WTC11 (cell line): ENCODE measurements around the gene OSR1.

Experiments
- ATF1 ChIP-seq: sonication (generic); formaldehyde crosslinking; IDR thresholded peaks from 2 replicates; pipeline ENCODE4 v1.8.1; 2023; ENCODE audit warnings: mild to moderate bottlenecking, moderate library complexity, missing genetic modification reagents
- ATF2 ChIP-seq: sonication (generic); formaldehyde crosslinking; IDR thresholded peaks from 2 replicates; pipeline ENCODE4 v1.8.1; 2022; ENCODE audit warnings: low read depth, missing genetic modification reagents, borderline replicate concordance
- ATF6 ChIP-seq: sonication (generic); formaldehyde crosslinking; IDR thresholded peaks from 2 replicates; pipeline ENCODE4 v1.8.1; 2023; ENCODE audit warnings: mild to moderate bottlenecking, missing genetic modification reagents
- CREB1 ChIP-seq: sonication (generic); formaldehyde crosslinking; IDR thresholded peaks from 2 replicates; pipeline ENCODE4 v1.8.0; 2023; ENCODE audit warnings: mild to moderate bottlenecking, missing genetic modification reagents
- CTCF ChIP-seq: fragments of 200-600 bp; IDR thresholded peaks from 2 replicates; pipeline ENCODE4 v1.8.0; 2022; ENCODE audit warnings: antibody characterized with exemption
- FOXK1 ChIP-seq: sonication (generic); formaldehyde crosslinking; IDR thresholded peaks from 2 replicates; pipeline ENCODE4 v1.8.0; 2022; ENCODE audit warnings: mild to moderate bottlenecking, moderate library complexity, missing genetic modification reagents
- GABPB1 ChIP-seq: sonication (generic); formaldehyde crosslinking; IDR thresholded peaks from 2 replicates; pipeline ENCODE4 v1.8.1; 2023; ENCODE audit warnings: mild to moderate bottlenecking, missing genetic modification reagents
- IRF2 ChIP-seq: sonication (generic); formaldehyde crosslinking; IDR thresholded peaks from 2 replicates; pipeline ENCODE4 v1.8.0; 2022; ENCODE audit warnings: low read depth, missing genetic modification reagents, borderline replicate concordance
- NR2C2 ChIP-seq: sonication (generic); formaldehyde crosslinking; IDR thresholded peaks from 2 replicates; pipeline ENCODE4 v1.8.0; 2022; ENCODE audit warnings: mild to moderate bottlenecking, missing genetic modification reagents
- STAT6 ChIP-seq: sonication (generic); formaldehyde crosslinking; conservative IDR thresholded peaks from 2 replicates; pipeline ENCODE4 v1.8.1; 2023; ENCODE audit warnings: mild to moderate bottlenecking, low read depth, missing genetic modification reagents, moderate library complexity
- ZBTB43 ChIP-seq: sonication (generic); formaldehyde crosslinking; IDR thresholded peaks from 2 replicates; pipeline ENCODE4 v1.8.1; 2023; ENCODE audit warnings: mild to moderate bottlenecking, missing genetic modification reagents
- ZMAT4 ChIP-seq: fragments of 250-450 bp; sonication (Bioruptor Pico); IDR thresholded peaks from 2 replicates; pipeline ENCODE4 v1.9.0; 2021; ENCODE audit warnings: mild to moderate bottlenecking

GRCh38 chr2:19351899-19352697 is 6.3 kb downstream of the OSR1 start:
- no peak for TF ChIP-seq CTCF
- no peak for TF ChIP-seq IRF2 (CRISPR knock-in tag)
- TF ChIP-seq ATF2 (CRISPR knock-in tag): no peak
- TF ChIP-seq ATF6 (CRISPR knock-in tag): no peak
- no peak for TF ChIP-seq ATF1 (CRISPR knock-in tag)
- no peak for TF ChIP-seq NR2C2 (CRISPR knock-in tag)
- TF ChIP-seq ZBTB43 (CRISPR knock-in tag): no peak
- no peak for TF ChIP-seq ZMAT4 (CRISPR knock-in tag)
- no peak for TF ChIP-seq CREB1 (CRISPR knock-in tag)
- TF ChIP-seq GABPB1 (CRISPR knock-in tag): peak; percentile 57
- no peak for TF ChIP-seq FOXK1
- TF ChIP-seq STAT6 (CRISPR knock-in tag): no peak
